Brain microvascular endothelial cell (primary cell): ENCODE results near the gene CD3E.

ENCODE experiments used
- DNase-seq: peaks from one replicate; pipeline ENCODE4 v3.0.0-alpha.2; 2020
- H3K27ac ChIP-seq: fragments of 250-450 bp; sonication (Bioruptor Pico); 2 replicates; pipeline ENCODE4 v1.5.1; 2020; ENCODE audit warnings: mild to moderate bottlenecking, moderate library complexity
- H3K27me3 ChIP-seq: fragments of 250-450 bp; sonication (Bioruptor Pico); replicated peaks from 2 replicates; pipeline ENCODE4 v1.5.1; 2020; ENCODE audit warnings: mild to moderate bottlenecking
- H3K36me3 ChIP-seq: fragments of 250-450 bp; sonication (Bioruptor Pico); replicated peaks from 2 replicates; pipeline ENCODE4 v1.5.1; 2020; ENCODE audit warnings: mild to moderate bottlenecking
- H3K4me3 ChIP-seq: 2 replicates; pipeline ENCODE4 v1.5.1; 2011; ENCODE audit warnings: low read depth, mild to moderate bottlenecking, control low read depth, low read length, moderate library complexity
- in situ Hi-C: cut with HindIII; loops from 2 replicates; pipeline ENCODE4 v1.10.0; 2017; ENCODE audit warnings: low sequenced_read_pairs, low pct_ligation_motif_present
- TF ChIP-seq, protein P1 (sequence below): IDR thresholded peaks from 2 replicates; pipeline ENCODE4 v1.5.1; 2011; ENCODE audit warnings: low read depth, mild to moderate bottlenecking, moderate library complexity, low read length, control low read depth, inconsistent platforms; ENCODE audit errors: missing control alignments

The CD3E gene

DNA sequence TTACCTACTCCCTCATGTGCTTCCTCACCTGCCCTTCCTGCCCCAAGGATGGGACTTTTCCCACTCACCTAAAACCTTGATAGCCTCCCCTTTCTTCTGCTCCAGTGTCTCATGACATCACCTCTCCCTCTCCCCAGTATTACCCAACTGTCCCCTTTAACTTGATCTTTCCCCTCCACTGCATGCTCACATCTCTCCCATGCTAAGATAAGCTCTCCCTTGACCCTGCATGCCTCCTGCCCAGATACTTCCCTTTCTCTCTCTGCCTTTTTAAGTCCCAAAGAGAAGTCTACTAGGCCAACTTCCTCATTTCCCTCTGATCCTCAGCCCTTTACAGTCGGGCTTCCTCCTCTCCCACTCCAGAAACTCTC, 14.8 kb downstream of the CD3E start:
- TF ChIP-seq, protein P1, sequence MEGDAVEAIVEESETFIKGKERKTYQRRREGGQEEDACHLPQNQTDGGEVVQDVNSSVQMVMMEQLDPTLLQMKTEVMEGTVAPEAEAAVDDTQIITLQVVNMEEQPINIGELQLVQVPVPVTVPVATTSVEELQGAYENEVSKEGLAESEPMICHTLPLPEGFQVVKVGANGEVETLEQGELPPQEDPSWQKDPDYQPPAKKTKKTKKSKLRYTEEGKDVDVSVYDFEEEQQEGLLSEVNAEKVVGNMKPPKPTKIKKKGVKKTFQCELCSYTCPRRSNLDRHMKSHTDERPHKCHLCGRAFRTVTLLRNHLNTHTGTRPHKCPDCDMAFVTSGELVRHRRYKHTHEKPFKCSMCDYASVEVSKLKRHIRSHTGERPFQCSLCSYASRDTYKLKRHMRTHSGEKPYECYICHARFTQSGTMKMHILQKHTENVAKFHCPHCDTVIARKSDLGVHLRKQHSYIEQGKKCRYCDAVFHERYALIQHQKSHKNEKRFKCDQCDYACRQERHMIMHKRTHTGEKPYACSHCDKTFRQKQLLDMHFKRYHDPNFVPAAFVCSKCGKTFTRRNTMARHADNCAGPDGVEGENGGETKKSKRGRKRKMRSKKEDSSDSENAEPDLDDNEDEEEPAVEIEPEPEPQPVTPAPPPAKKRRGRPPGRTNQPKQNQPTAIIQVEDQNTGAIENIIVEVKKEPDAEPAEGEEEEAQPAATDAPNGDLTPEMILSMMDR: no peak
- Histone ChIP-seq H3K4me3 (no peak overlapping the region), H3K27ac (no peak overlapping the region), H3K36me3 (no peaks in the 10 kb centered on the region), H3K27me3 (peaks cover 11% of the 10 kb centered on the region)
- in situ Hi-C loops: no loop called here
- DNase-seq: no peak

DNA sequence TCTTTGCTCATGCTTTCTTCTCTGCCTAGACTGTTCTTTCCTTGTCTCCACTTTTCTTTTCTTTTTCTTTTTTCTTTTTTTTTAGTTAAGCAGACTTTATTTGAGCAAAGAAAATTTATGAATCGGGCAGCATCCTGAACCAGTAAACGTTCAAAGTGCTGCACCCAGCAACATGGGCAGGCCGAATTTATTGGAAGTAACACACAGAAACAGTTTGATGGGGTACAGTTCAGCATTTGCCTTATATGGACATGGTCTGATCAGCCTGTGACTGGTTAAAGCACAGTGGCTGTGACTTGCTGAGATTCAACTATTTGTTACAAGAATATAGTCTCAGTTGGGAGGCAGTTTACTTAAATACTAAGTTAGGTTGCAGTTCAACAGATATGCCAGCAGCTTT, 16.0 kb downstream of the CD3E start:
- Histone ChIP-seq H3K4me3 (no peak overlapping the region), H3K27me3 (peaks cover 2% of the 10 kb centered on the region), H3K36me3 (no peaks in the 10 kb centered on the region), H3K27ac (no peak overlapping the region)
- DNase-seq: no peak
- TF ChIP-seq, protein P1: no peak
- in situ Hi-C loops: no loop called here

DNA sequence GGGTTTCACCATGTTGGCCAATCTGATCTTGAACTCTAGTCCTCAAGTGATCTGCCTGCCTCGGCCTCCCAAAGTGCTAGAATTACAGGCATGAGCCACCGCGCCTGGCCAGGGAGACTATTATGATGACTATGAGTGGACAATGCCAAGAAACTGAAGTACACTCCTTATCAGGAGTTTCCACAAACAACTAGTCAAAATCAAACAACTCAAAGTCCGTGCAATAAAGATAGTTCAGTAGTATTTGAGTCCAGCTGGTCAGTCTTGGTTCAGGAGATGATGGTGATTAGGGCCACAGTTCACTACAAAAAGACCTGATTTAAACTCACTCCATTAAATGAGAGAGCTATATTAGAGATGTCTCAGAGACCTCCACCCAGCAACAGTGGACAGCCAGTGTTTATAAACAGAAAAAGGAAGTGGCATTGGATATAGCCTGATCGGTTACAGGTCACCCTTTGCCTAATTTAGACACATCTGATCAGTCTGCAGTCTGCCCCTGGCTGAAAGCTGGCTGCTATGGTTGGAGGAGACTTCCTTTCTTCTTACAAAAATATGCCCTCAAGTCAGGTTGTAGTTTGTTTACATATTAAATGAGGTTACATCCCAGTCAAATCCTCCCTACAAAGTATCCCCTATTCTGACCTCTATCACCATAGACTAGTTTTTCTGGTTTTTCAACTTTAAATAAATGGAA, 17.0 kb downstream of the CD3E start:
- H3K27ac ChIP-seq: no peak overlapping the region
- in situ Hi-C loops: no loop called here
- no peaks in the 10 kb centered on the region for H3K36me3 ChIP-seq
- H3K4me3 ChIP-seq: no peak overlapping the region
- TF ChIP-seq, protein P1: no peak
- DNase-seq: no peak
- no peaks in the 10 kb centered on the region for H3K27me3 ChIP-seq

DNA sequence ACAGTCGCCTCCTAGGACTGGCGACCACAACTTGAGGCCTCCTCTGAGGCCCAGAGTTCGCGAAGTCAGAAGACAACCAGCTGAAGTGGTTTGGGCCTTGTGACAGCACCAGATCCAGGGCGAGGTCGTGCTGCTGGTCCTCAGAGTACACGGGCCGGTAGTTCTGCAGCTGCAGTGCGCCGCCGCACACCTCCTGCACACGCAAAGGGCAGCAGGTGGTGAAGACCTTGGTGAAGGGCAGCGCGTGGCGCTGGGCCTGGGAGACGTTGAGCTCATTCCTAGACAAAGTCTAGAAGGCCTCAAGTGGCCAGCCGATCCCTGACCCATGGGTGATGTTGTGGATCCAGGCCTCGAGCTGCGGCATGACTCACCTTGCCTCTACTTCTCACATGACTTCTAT, 18.2 kb downstream of the CD3E start:
- in situ Hi-C loops: no loop called here
- H3K27ac ChIP-seq: no peak overlapping the region
- no peak for DNase-seq
- H3K4me3 ChIP-seq: no peak overlapping the region
- TF ChIP-seq, protein P1: no peak
- no peaks in the 10 kb centered on the region for H3K27me3 ChIP-seq
- no peaks in the 10 kb centered on the region for H3K36me3 ChIP-seq

DNA sequence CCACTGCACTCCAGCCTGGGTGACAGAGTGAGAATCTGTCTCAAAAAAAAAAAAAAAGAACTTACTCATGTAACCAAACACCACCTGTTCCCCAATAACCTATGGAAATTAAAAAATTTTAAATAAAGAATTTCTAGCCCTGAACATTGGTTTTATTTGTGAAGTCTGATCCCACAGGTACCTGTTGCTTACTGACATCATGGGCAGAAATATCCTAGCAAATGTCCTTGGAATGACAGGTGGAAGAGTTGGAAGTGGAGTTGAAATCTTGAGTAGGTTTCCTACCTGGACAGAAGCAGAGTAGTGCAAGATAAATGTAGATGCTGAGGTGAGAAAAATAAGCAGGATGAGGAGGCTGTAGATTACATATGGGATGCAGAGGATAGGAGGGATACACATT, 20.8 kb downstream of the CD3E start:
- Histone ChIP-seq H3K36me3 (no peaks in the 10 kb centered on the region), H3K27me3 (no peaks in the 10 kb centered on the region), H3K27ac (no peak overlapping the region), H3K4me3 (no peak overlapping the region)
- TF ChIP-seq, protein P1: no peak
- in situ Hi-C loops: no loop called here
- DNase-seq: no peak

DNA sequence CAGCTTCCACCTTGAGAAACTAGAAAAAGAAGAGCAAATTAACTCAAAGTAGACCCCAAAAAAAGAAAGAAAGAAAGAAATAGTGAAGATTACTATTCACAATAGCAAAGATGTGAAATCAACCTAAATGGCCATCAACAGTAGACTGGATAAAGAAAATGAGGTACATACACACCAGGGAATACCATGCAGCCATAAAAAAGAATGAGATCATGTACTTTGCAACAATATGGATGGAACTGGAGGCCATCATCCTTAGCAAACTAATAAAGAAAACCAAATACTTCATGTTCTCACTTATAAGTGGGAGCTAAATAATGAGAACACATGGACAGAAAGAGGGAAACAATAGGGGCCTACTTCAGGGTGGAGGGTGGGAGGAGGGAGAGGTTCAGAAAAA, 24.2 kb downstream of the CD3E start:
- H3K36me3 ChIP-seq: no peaks in the 10 kb centered on the region
- DNase-seq: no peak
- no peak overlapping the region for H3K27ac ChIP-seq
- no peak overlapping the region for H3K4me3 ChIP-seq
- TF ChIP-seq, protein P1: no peak
- in situ Hi-C loops: no loop called here
- no peaks in the 10 kb centered on the region for H3K27me3 ChIP-seq
